ENCODE results near the gene CNGB1. TPM values are rescaled to one million over a fixed set of nuclear protein-coding genes. Genes with fewer than 3 reads are reported as not detected.

The CNGB1 gene
- total RNA-seq, 2 experiments from 2014 or later, result not detected

GRCh38 chr16:57884655-57885133 lies 86.2 kb downstream of the CNGB1 start:
- H3K36me3 Mint-ChIP-seq (ENCODE audit: low read depth), result no peaks in the 10 kb centered on the region
- H3K4me1 ChIP-seq (ENCODE audit: insufficient read depth, low read length), result no peaks in the 10 kb centered on the region
- no peak for ATAC-seq (ENCODE audit: poor library complexity)
- no peak overlapping the region for H3K4me3 Mint-ChIP-seq
- no peak for TF ChIP-seq CTCF (IDR thresholded peaks at IDR 0.05)
- intact Hi-C loops (cut with DNase I, micrococcal nuclease), result no loop called here
- ChIA-PET POLR2A (no interaction called here), CTCF (no interaction called here)
- peaks cover 30 to 41% of the 10 kb centered on the region in 2 experiments for H3K27me3 ChIP-seq (ENCODE audit: control insufficient read depth in 1 of 2, insufficient read depth in 2 of 2, low read length in 2 of 2)
- DNase-seq, result no peak
- H3K9me3 Mint-ChIP-seq, result no peaks in the 10 kb centered on the region
- H3K27me3 Mint-ChIP-seq, result peaks cover 69% of the 10 kb centered on the region
- H3K27ac ChIP-seq (ENCODE audit: low read depth in 1 of 2, low read length in 2 of 2), result no peak overlapping the region
- no peaks in the 10 kb centered on the region for H3K9me3 ChIP-seq (ENCODE audit: control insufficient read depth in 1 of 2, insufficient read depth in 1 of 2, low read length in 2 of 2)
- no peak overlapping the region for H3K4me3 ChIP-seq (ENCODE audit: low read length)
- H3K27ac Mint-ChIP-seq, result no peak overlapping the region
- H3K36me3 ChIP-seq (ENCODE audit: insufficient read depth, low read length), result no peaks in the 10 kb centered on the region
- H3K4me1 Mint-ChIP-seq (ENCODE audit: low read depth), result no peaks in the 10 kb centered on the region

GRCh38 chr16:57883953-57884654 lies 86.8 kb downstream of the CNGB1 start:
- Mint-ChIP-seq H3K4me3 (no peak overlapping the region), H3K9me3 (no peaks in the 10 kb centered on the region), H3K4me1 (ENCODE audit: low read depth) (no peaks in the 10 kb centered on the region), H3K27ac (no peak overlapping the region), H3K36me3 (ENCODE audit: low read depth) (no peaks in the 10 kb centered on the region), H3K27me3 (peaks cover 73% of the 10 kb centered on the region)
- no peak overlapping the region for H3K27ac ChIP-seq (ENCODE audit: low read depth in 1 of 2, low read length in 2 of 2)
- H3K4me3 ChIP-seq (ENCODE audit: low read length), result no peak overlapping the region
- CTCF ChIA-PET, result no interaction called here
- no peak for TF ChIP-seq CTCF (IDR thresholded peaks at IDR 0.05)
- ATAC-seq (ENCODE audit: poor library complexity) (no peak), DNase-seq (no peak)
- POLR2A ChIA-PET, result no interaction called here
- intact Hi-C loops (cut with DNase I, micrococcal nuclease), result no loop called here
- H3K4me1 ChIP-seq (ENCODE audit: insufficient read depth, low read length), result no peaks in the 10 kb centered on the region
- no peaks in the 10 kb centered on the region for H3K36me3 ChIP-seq (ENCODE audit: insufficient read depth, low read length)
- H3K27me3 ChIP-seq (ENCODE audit: control insufficient read depth in 1 of 2, insufficient read depth in 2 of 2, low read length in 2 of 2), result peaks cover 30 to 41% of the 10 kb centered on the region in 2 experiments
- no peaks in the 10 kb centered on the region for H3K9me3 ChIP-seq (ENCODE audit: control insufficient read depth in 1 of 2, insufficient read depth in 1 of 2, low read length in 2 of 2)

- intact Hi-C loops (cut with DNase I, micrococcal nuclease), result no loop called here
- DNase-seq, result no peak
- Mint-ChIP-seq H3K27me3 (peaks cover 76% of the 10 kb centered on the region), H3K36me3 (ENCODE audit: low read depth) (no peaks in the 10 kb centered on the region), H3K4me1 (ENCODE audit: low read depth) (no peaks in the 10 kb centered on the region), H3K9me3 (no peaks in the 10 kb centered on the region), H3K4me3 (no peak overlapping the region), H3K27ac (no peak overlapping the region)
- ChIA-PET POLR2A (no interaction called here), CTCF (no interaction called here)
- Histone ChIP-seq H3K36me3 (ENCODE audit: insufficient read depth, low read length) (no peaks in the 10 kb centered on the region), H3K27ac (ENCODE audit: low read depth in 1 of 2, low read length in 2 of 2) (no peak overlapping the region), H3K9me3 (ENCODE audit: control insufficient read depth in 1 of 2, insufficient read depth in 1 of 2, low read length in 2 of 2) (no peaks in the 10 kb centered on the region), H3K4me3 (ENCODE audit: low read length) (no peak overlapping the region), H3K4me1 (ENCODE audit: insufficient read depth, low read length) (no peaks in the 10 kb centered on the region), H3K27me3 (ENCODE audit: control insufficient read depth in 1 of 2, insufficient read depth in 2 of 2, low read length in 2 of 2) (peaks cover 29 to 41% of the 10 kb centered on the region in 2 experiments)
- no peak for ATAC-seq (ENCODE audit: poor library complexity)
- no peak for TF ChIP-seq CTCF (IDR thresholded peaks at IDR 0.05)
Measured at GRCh38 chr16:57883480-57883879, 87.4 kb downstream of the CNGB1 start.
